Caco-2 (cell line): ENCODE measurements around the gene C19orf25. TPM values are rescaled to one million over a fixed set of nuclear protein-coding genes. Genes with fewer than 3 reads are reported as not detected.
A peak's percentile ranks its signal among the peaks of the same experiment; 100 is the strongest.

ENCODE experiments used
- BruUV-seq: library from RNA; stranded (reverse); fragments of 400-500 nt; replicated peaks from 2 replicates; lab custom pipeline; 2021; lab: Mats Ljungman, UMichigan
- CTCF ChIA-PET: fragments of 300-600 bp; sonication (Branson Sonifier 250); formaldehyde crosslinking; loops from one replicate; lab custom pipeline; 2022; ENCODE audit warnings: antibody characterized with exemption; lab: Charles Lee
- POLR2A ChIA-PET: fragments of 300-600 bp; sonication (Branson Sonifier 250); formaldehyde crosslinking; loops from one replicate; lab custom pipeline; 2022; ENCODE audit warnings: antibody characterized with exemption; lab: Charles Lee
- DNase-seq, 2 experiments: peaks; one replicate each; pipeline versions ENCODE4 v3.0.0 to v3.0.0-alpha.2; 2020 to 2022
- H3K27me3 ChIP-seq: replicated peaks from 2 replicates; pipeline ENCODE4 v1.6.0; 2011; ENCODE audit warnings: low read length; ENCODE audit not compliant: control insufficient read depth, insufficient read depth
- H3K36me3 ChIP-seq: 2 replicates; pipeline ENCODE4 v1.5.1; 2011; ENCODE audit warnings: low read length; ENCODE audit not compliant: control insufficient read depth, insufficient read depth
- H3K4me1 ChIP-seq: fragments of 250-450 bp; sonication (Bioruptor Pico); 2 replicates; pipeline ENCODE4 v1.5.1; 2020; ENCODE audit warnings: mild to moderate bottlenecking
- H3K4me3 ChIP-seq: 2 replicates; pipeline ENCODE4 v1.5.1; 2011; ENCODE audit warnings: low read depth, mild to moderate bottlenecking, control low read depth, low read length
- H3K9me3 ChIP-seq: fragments of 250-450 bp; sonication (Bioruptor Pico); 2 replicates; pipeline ENCODE4 v1.5.1; 2020; ENCODE audit warnings: mild to moderate bottlenecking, moderate library complexity
- H3K27ac Mint-ChIP-seq: one replicate; pipeline ENCODE4 v1.8.0; 2022; ENCODE audit warnings: mixed read lengths; ENCODE audit not compliant: unreplicated experiment
- H3K27me3 Mint-ChIP-seq: one replicate; pipeline ENCODE4 v1.8.0; 2022; ENCODE audit warnings: mixed read lengths; ENCODE audit not compliant: insufficient read depth, unreplicated experiment
- H3K36me3 Mint-ChIP-seq: one replicate; pipeline ENCODE4 v1.8.0; 2022; ENCODE audit warnings: mild to moderate bottlenecking, mixed read lengths; ENCODE audit not compliant: insufficient read depth, unreplicated experiment
- H3K4me1 Mint-ChIP-seq: one replicate; pipeline ENCODE4 v1.8.0; 2022; ENCODE audit warnings: low read depth, mixed read lengths; ENCODE audit not compliant: unreplicated experiment
- H3K4me3 Mint-ChIP-seq: one replicate; pipeline ENCODE4 v1.8.0; 2022; ENCODE audit warnings: mild to moderate bottlenecking, moderate library complexity, mixed read lengths; ENCODE audit not compliant: unreplicated experiment
- H3K9me3 Mint-ChIP-seq: one replicate; pipeline ENCODE4 v1.8.0; 2022; ENCODE audit warnings: mixed read lengths; ENCODE audit not compliant: unreplicated experiment
- CTCF ChIP-seq, 2 experiments: fragments of 200-600 bp in 1 of 2; IDR thresholded peaks; 1 replicate in 1 of 2; 2 replicates in 1 of 2; pipeline versions ENCODE4 v1.5.1 to v1.8.0; 2011 to 2022; ENCODE audit warnings: antibody characterized with exemption in 1 of 2, control low read depth in 1 of 2, inconsistent platforms in 1 of 2, low read depth in 1 of 2, low read length in 1 of 2, mild to moderate bottlenecking in 1 of 2, moderate library complexity in 1 of 2; ENCODE audit not compliant: insufficient read depth in 1 of 2, severe bottlenecking in 1 of 2, unreplicated experiment in 1 of 2
- intact Hi-C: fragments of 100-400 bp; cut with micrococcal nuclease; formaldehyde crosslinking; loops from one replicate; pipeline ENCODE4 v1.10.0; 2022; ENCODE audit not compliant: unreplicated experiment
- total RNA-seq: library from RNA; stranded (reverse); gene quantifications from 2 replicates; pipeline ENCODE4 v1.2.3, GENCODE V29; 2022

The C19orf25 gene
- total RNA-seq, 1 experiment from 2014 or later: 41.9 TPM

DNA sequence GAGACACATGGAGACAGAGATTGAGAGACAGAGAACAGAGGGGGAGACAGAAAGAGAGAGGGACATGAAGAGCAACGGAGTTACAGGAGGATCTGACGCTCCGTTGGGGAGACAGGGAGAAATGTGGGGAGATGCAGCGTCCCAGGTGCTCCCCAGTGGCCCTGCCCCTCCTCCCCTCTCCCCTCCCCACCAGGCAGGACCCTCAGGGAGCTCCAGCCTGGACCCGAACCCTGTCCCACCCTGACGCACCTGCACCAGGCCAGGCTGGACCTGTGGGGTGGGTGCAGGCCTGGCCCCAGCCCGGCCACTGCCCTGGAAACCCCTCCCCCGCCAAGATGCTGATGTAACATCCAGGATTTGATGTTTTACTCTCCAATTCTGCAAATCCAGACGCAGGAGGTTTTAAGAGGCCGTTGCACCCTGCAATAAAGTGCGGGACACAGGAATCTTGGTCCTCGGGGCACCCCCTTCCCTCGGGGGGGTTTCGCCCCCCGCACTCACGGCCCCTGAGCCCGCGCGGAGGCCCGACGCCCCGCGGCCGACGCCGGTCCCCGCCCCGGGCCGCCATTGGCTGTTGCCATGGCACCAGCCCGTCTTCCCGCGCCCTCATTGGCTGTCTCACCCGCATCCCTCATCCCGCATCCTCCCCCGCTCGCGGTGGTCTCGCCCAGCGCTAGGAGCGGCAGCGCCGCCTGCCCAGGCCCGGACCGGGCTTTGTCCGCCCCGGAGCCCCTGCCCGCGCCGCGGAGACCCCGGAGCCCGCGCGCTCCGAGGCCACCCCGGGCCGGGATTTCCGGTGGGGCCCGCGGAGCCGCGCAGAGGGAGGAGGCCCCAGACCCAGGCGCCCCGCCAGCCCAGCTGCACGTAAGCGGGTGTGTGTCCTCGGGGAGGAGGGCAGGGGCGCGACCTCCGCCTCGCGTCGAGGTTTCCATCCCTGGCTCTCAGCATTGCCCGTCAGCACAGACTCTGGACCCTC lies 29.3 kb downstream of the C19orf25 start, which contains the start of gene APC2:
Gene APC2 (plus strand): TSS at position 655 of the 976 bp plus-strand sequence. CDS start 2,881 bp downstream, outside the sequence.
- CTCF ChIA-PET: interaction anchor here (0.6 kb wide), 1 partner anchor 41 kb away, joined by 3 read pairs; no protein-coding TSS in a partner anchor
- no peaks in the 10 kb centered on the region for H3K4me1 Mint-ChIP-seq
- H3K27me3 Mint-ChIP-seq: peaks cover 4% of the 10 kb centered on the region
- H3K36me3 Mint-ChIP-seq: peaks cover 42% of the 10 kb centered on the region
- intact Hi-C loops: no loop called here
- Histone ChIP-seq H3K4me3 (no peak within 1 kb of the TSS), H3K9me3 (no peaks in the 10 kb centered on the region), H3K4me1 (peaks cover 7% of the 10 kb centered on the region; the same call in 1 of the 2 replicates), H3K36me3 (no peaks in the 10 kb centered on the region), H3K27me3 (no peaks in the 10 kb centered on the region)
- H3K4me3 Mint-ChIP-seq: no peak within 1 kb of the TSS
- no peaks in the 10 kb centered on the region for H3K9me3 Mint-ChIP-seq
- DNase-seq: no peak
- POLR2A ChIA-PET: no interaction called here
- no TSS peak for BruUV-seq
- TF ChIP-seq CTCF (IDR thresholded peaks at IDR 0.05; ENCODE audit: insufficient read depth in 1 of 2, low read depth in 1 of 2, low read length in 1 of 2, severe bottlenecking in 1 of 2, unreplicated experiment in 1 of 2): no peak
- H3K27ac Mint-ChIP-seq: peak within 1 kb of the TSS; percentile 22

DNA sequence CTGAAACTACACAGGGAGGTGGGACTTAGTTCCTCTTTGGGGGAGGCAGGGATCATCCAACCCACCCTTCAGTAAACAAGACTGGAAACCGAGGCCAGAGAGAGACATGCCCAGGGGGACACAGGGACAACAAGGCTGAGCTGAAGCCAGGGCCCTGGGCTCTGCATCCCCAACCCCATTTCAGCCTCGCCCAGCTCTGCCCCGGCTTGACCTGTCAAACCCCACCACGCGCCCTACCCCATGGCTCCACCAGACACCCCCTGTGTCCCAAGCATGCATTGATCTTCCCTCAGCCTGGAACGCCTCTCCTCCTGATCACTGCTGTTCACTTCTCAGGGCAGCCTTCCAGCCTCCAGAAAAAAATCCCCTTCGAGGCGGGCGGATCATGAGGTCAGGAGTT lies 31.1 kb downstream of the C19orf25 start:
- no peaks in the 10 kb centered on the region for H3K9me3 ChIP-seq
- CTCF ChIA-PET: no interaction called here
- H3K36me3 Mint-ChIP-seq: peaks cover 35% of the 10 kb centered on the region
- intact Hi-C loops: no loop called here
- H3K4me3 Mint-ChIP-seq: peak overlapping the region; percentile 54
- no peaks in the 10 kb centered on the region for H3K4me1 Mint-ChIP-seq
- H3K4me1 ChIP-seq: peaks cover 15% of the 10 kb centered on the region
- DNase-seq: no peak
- POLR2A ChIA-PET: no interaction called here
- peaks cover 4% of the 10 kb centered on the region for H3K27me3 Mint-ChIP-seq
- H3K4me3 ChIP-seq: no peak overlapping the region
- no peaks in the 10 kb centered on the region for H3K27me3 ChIP-seq
- no TSS peak for BruUV-seq
- H3K27ac Mint-ChIP-seq: no peak overlapping the region
- TF ChIP-seq CTCF (IDR thresholded peaks at IDR 0.05; ENCODE audit: insufficient read depth in 1 of 2, low read depth in 1 of 2, low read length in 1 of 2, severe bottlenecking in 1 of 2, unreplicated experiment in 1 of 2): no peak
- H3K36me3 ChIP-seq: no peaks in the 10 kb centered on the region
- no peaks in the 10 kb centered on the region for H3K9me3 Mint-ChIP-seq

DNA sequence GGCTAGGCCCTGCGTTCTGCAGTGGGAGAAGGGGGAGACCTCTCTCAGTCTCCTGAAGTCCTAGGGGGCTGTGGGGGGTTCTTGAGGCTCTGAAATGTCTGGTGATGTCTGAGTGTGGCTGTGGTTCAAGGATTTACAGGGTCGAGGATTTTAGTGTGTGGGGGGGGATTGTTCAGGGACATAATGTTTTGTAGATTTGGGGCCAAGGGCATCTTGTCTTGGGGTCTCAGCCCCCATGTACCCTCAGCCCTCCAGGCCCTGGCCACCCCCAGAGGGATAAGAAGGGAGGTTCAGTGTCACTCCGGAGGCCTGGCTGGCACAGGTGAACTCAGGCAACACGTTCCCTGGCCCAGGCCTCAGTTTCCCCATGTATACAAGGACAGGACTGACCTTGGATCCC lies 31.5 kb downstream of the C19orf25 start:
- H3K4me1 ChIP-seq: peaks cover 15% of the 10 kb centered on the region
- Mint-ChIP-seq H3K27ac (no peak overlapping the region), H3K9me3 (no peaks in the 10 kb centered on the region), H3K36me3 (peaks cover 35% of the 10 kb centered on the region), H3K27me3 (peaks cover 4% of the 10 kb centered on the region), H3K4me3 (peak overlapping the region; percentile 76), H3K4me1 (peaks cover 4% of the 10 kb centered on the region)
- CTCF ChIA-PET: no interaction called here
- no TSS peak for BruUV-seq
- no peak overlapping the region for H3K4me3 ChIP-seq
- POLR2A ChIA-PET: no interaction called here
- no peak for DNase-seq
- intact Hi-C loops: no loop called here
- no peak for TF ChIP-seq CTCF (IDR thresholded peaks at IDR 0.05; ENCODE audit: insufficient read depth in 1 of 2, low read depth in 1 of 2, low read length in 1 of 2, severe bottlenecking in 1 of 2, unreplicated experiment in 1 of 2)
- no peaks in the 10 kb centered on the region for H3K27me3 ChIP-seq
- no peaks in the 10 kb centered on the region for H3K36me3 ChIP-seq
- no peaks in the 10 kb centered on the region for H3K9me3 ChIP-seq
